BE2C (cell line): Measurements from ENCODE around the gene MAP2K2.
A peak's percentile ranks its signal among the peaks of the same experiment; 100 is the strongest.

ENCODE experiments used
- DNase-seq: peaks from one replicate; pipeline ENCODE4 v3.0.0-alpha.2; 2020
- H3K27me3 ChIP-seq: fragments of 250-450 bp; sonication (Bioruptor Pico); 2 replicates; pipeline ENCODE4 v1.5.1; 2020; ENCODE audit warnings: mild to moderate bottlenecking
- H3K36me3 ChIP-seq: fragments of 250-450 bp; sonication (Bioruptor Pico); 2 replicates; pipeline ENCODE4 v1.5.1; 2020; ENCODE audit warnings: mild to moderate bottlenecking
- H3K4me1 ChIP-seq: fragments of 250-450 bp; sonication (Bioruptor Pico); 2 replicates; pipeline ENCODE4 v1.5.1; 2020
- H3K4me3 ChIP-seq: 2 replicates; pipeline ENCODE4 v1.5.1; 2011; ENCODE audit warnings: low read depth, low read length
- H3K9me3 ChIP-seq: fragments of 250-450 bp; sonication (Bioruptor Pico); 2 replicates; pipeline ENCODE4 v1.5.1; 2020
- CTCF ChIP-seq: IDR thresholded peaks from 2 replicates; pipeline ENCODE4 v1.5.1; 2012; ENCODE audit warnings: mild to moderate bottlenecking, low read depth, low read length

The MAP2K2 gene

GRCh38 chr19:4069331-4069959 is 54.5 kb downstream of the MAP2K2 start:
- no peak for DNase-seq
- TF ChIP-seq CTCF = no peak
- Histone ChIP-seq H3K36me3 (no peaks in the 10 kb centered on the region), H3K27me3 (no peaks in the 10 kb centered on the region), H3K4me3 (no peak overlapping the region), H3K4me1 (no peaks in the 10 kb centered on the region), H3K9me3 (no peaks in the 10 kb centered on the region)

- no peak for TF ChIP-seq CTCF
- H3K36me3 ChIP-seq = peaks cover 4% of the 10 kb centered on the region
- no peaks in the 10 kb centered on the region for H3K27me3 ChIP-seq
- DNase-seq = peak; percentile 14
- no peaks in the 10 kb centered on the region for H3K9me3 ChIP-seq
- H3K4me1 ChIP-seq = no peaks in the 10 kb centered on the region
- peak overlapping the region; percentile 69 for H3K4me3 ChIP-seq
Measured at GRCh38 chr19:4068047-4068966, 55.6 kb downstream of the MAP2K2 start.

GRCh38 chr19:4067396-4068046 is 56.4 kb downstream of the MAP2K2 start:
- Histone ChIP-seq H3K36me3 (peaks cover 12% of the 10 kb centered on the region), H3K4me1 (no peaks in the 10 kb centered on the region), H3K4me3 (peak overlapping the region; percentile 69), H3K27me3 (no peaks in the 10 kb centered on the region), H3K9me3 (no peaks in the 10 kb centered on the region)
- peak; percentile 52 for DNase-seq
- no peak for TF ChIP-seq CTCF

GRCh38 chr19:4066682-4067395 is 57.1 kb downstream of the MAP2K2 start, which contains the start of gene ZBTB7A:
ZBTB7A (minus strand) TSS chr19:4066899; CDS start chr19:4055232, 11,667 bp downstream.
- Histone ChIP-seq H3K36me3 (peaks cover 19% of the 10 kb centered on the region), H3K4me1 (no peaks in the 10 kb centered on the region), H3K4me3 (peak within 1 kb of the TSS; percentile 69), H3K27me3 (no peaks in the 10 kb centered on the region), H3K9me3 (no peaks in the 10 kb centered on the region)
- DNase-seq = peak; percentile 89
- no peak for TF ChIP-seq CTCF

- no peak for DNase-seq
- Histone ChIP-seq H3K4me1 (no peaks in the 10 kb centered on the region), H3K36me3 (peaks cover 24% of the 10 kb centered on the region), H3K4me3 (peak overlapping the region; percentile 69), H3K27me3 (no peaks in the 10 kb centered on the region), H3K9me3 (no peaks in the 10 kb centered on the region)
- TF ChIP-seq CTCF = no peak
Measured at GRCh38 chr19:4066176-4066606, 57.7 kb downstream of the MAP2K2 start.
